D341Med (cell line): ENCODE measurements around the gene RORB.
A peak's percentile ranks its signal among the peaks of the same experiment; 100 is the strongest.

Source experiments
- DNase-seq: peaks from one replicate; pipeline ENCODE4 v3.0.0; 2012; ENCODE audit warnings: low spot score

The RORB gene

DNA sequence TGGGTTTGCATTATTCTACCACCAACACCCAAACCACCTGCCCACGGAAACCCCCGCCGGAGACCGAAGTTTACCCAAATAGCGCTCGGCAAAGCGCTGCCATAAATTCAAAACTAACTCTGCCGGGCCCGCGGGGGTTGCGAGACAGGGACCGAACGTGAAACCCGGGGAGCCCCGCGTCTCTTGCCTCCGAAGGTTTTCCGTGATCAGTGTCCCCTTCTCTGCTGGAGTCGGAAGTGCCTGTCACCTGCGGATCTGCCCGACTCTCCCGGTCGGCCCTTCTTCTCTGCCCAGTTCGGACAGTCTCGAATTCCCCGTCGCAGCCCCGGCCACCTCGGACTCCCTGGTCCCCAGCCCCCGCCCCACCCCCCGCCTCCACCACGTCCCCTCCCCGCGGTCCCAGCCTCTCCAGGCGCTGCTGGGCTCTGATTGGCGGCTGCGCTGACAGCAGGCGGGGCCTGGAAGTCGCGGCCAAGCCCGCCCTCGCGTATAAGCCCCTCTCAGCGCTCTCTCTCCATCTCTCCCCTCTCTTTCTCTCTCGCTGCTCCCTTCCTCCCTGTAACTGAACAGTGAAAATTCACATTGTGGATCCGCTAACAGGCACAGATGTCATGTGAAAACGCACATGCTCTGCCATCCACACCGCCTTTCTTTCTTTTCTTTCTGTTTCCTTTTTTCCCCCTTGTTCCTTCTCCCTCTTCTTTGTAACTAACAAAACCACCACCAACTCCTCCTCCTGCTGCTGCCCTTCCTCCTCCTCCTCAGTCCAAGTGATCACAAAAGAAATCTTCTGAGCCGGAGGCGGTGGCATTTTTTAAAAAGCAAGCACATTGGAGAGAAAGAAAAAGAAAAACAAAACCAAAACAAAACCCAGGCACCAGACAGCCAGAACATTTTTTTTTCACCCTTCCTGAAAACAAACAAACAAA is at the start of gene RORB:
TSS of gene RORB (plus strand) at position 517 of the 929 bp plus-strand sequence. CDS start 642 bp downstream, outside the sequence.
- peak; percentile 92 for DNase-seq

DNA sequence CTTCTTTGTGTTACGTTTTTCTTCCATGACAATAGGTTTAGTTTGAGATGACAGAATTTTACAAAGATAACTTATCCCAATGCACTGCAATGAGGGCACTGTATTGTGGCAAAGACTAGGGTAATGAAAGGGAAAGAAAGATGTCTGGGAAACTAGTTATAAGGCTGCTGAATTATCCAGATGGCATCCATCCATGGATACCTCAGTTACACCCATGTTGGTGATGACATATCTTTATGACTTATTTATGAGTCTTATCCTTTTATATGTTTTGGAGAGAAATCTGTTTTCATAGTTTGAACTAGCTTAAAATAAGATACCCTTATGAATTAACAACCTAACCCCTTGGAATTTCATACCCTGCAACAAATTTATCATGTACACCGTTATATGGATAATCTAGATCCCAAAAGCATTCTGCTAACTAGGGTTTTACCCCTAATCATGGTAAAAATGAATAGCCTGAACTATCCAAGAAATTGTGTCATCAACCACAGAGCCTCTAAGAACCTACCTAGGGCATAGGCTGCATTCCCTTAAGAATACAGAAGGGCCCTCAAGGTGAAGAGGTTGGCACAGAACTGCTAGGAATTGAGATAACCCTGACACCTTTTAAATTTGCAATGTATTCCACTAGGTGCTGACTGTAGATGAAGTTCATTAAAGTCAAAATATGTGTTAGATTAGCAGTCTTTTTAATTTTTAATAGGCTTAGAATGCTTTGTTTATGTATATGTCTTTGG is 49.5 kb upstream of the RORB start:
- no peak for DNase-seq

DNA sequence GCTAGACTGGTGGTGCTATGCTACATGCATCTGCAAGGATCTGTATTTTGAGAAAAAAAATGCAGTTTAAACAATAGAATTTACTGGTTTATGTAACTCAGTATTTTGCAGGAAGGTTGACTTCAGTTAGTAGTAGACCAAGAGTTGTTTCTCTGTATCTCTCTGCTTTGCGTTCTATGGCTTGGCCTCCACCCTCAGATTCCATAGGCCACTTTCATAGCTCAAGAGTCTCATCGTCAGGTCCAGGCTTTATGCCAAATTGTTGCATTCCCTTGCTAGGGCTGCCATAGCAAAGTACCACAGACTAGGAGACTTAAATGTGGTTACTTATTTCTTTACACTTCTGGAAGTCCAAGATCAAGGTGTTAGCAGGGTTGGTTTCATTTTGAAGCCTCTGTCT is 48.1 kb upstream of the RORB start:
- DNase-seq: no peak

DNA sequence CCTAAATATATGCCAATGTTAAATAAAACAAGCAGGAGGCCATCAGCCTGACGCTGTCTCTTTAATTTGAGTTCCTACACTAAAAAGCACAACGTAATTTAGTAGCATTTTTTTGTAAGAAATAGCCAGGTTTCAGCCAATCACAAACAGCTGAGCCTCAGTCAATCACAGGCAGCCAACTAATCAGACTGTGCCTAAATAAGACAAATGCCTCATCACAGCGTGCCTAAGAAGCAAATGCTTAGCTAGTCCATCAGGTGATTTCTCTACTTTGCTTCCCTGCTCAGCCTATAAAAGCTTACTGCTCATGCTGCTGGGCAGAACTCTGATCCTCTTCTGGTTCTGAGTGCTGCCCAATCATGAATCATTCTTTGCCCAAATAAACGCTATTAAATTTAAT is 38.3 kb upstream of the RORB start:
- DNase-seq: no peak

DNA sequence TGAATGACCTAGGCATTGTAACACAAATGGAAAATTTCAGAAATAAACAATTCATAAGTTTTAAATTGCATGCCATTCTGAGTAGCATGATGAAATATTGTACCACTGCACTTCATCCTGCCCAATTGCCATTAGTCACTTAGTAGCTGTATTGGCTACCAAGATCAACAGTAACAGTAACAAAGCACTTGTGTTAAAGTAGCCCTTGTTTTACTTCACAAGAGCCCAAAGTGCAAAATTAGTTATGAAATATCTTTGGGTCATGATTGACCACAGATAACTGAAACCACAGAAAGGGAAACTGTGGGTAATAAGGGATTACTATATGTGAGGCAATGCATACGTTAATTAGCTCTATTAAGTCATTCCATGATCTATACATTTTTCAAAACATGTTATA is 33.3 kb upstream of the RORB start:
- DNase-seq: no peak

DNA sequence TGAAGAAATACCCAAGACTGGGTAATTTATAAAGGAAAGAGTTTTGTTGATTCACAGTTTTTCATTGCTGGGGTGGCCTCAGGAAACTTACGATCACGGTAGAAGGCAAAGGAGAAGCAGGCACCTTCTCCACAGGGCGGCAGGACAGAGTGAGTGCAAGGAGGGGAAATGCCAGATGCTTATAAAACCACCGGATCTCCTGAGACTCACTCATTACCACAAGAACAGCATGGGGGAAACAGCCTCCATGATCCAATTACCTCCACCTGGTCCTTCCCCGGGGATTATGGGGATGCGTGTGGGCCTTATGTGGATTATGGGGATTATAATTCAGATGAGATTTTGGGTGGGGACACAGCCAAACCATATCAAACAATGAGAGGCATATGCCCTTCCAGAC is 18.5 kb upstream of the RORB start:
- DNase-seq: peak; percentile 30

DNA sequence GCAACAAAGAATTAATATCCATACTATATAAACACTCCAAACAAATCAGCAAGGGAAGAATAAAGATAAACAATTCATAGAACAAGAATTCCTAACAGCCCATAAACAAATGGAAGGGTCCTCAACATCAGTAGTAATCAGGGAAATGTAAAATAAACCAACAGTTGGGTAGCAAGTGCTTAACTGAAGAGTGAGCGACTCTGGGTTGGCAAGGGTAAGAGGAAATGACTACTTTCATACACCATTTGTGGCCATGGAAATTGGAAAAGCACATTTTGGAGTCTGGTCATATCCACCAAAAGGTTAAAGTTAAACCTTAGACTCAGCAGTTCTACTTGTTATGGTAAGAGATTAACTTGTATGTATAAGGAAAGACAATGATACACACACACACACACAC is 17.4 kb upstream of the RORB start:
- DNase-seq: no peak

DNA sequence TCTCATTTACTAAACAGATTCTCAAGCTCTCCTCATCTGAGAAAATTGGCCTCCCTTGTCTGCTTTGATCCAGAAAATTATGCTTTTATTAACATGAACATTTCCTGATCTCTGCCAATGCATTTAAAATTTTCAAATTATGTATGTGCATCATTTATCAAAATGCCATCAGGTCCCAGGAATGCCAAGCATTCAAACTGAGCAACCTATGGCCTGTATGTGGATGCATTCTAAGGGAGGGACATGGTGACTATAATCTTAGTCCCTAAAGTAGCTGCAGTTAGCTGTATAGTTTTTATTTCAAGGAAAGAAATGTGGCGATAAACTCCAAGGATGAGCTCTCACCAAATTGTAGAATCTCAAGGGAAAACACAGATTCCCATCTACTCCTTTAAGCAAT is 9.7 kb upstream of the RORB start:
- no peak for DNase-seq

DNA sequence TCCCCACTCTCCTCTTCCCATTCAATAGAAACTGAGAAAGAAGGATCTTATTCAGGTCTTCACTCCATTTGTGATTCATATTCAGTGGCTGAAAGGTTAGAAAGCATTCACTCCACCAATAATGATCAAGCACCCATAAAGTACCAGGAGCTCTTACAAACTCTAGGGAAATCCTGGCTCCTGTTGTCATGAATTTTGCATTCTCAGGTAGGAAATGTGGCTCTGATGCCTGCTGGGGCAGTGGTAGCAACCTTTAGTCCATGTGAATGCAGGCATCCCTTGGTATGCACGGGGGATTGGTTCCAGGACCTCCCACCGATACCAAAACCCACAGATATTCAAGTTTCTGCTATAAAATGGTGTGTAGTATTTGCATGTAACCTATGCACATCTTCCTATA is 3.6 kb upstream of the RORB start:
- DNase-seq: no peak

DNA sequence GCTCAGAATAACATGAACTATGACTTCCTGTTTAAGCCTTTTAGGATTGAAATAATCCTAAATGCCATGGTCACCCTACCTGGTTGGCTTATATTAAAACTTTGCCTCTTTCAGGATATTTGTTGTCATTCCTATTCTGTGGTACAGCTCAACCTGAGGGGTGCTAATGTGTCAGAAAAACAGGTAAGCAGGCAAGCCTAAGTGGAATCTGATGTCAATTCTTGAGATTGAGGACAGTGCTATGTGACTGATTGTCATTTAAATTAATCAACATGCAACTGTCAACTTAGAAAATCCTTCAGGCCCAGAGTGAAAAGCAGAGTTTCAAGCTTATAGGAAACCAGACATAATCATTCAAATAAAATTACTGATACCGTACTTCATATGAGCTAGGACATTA is 2.6 kb upstream of the RORB start:
- DNase-seq: no peak

DNA sequence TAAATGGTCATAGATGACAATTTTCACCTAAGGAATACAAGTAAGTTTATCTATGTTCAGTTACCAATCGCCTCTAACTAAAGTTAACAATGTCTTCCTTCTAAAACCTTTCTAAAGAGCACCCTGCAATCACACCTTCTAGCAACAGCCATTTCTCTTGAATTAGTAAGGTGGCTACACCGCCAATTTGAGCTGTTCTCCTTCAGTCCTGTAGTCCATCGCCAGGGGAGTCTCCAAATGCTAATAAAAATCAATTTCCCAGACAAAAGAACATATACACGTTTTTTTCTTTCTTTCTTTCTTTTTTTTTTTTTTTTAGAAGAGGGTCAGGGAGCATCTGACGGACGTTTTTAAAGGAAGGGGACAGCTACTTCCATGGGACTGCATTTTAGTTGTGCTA is 729 bp upstream of the RORB start:
- no peak for DNase-seq

DNA sequence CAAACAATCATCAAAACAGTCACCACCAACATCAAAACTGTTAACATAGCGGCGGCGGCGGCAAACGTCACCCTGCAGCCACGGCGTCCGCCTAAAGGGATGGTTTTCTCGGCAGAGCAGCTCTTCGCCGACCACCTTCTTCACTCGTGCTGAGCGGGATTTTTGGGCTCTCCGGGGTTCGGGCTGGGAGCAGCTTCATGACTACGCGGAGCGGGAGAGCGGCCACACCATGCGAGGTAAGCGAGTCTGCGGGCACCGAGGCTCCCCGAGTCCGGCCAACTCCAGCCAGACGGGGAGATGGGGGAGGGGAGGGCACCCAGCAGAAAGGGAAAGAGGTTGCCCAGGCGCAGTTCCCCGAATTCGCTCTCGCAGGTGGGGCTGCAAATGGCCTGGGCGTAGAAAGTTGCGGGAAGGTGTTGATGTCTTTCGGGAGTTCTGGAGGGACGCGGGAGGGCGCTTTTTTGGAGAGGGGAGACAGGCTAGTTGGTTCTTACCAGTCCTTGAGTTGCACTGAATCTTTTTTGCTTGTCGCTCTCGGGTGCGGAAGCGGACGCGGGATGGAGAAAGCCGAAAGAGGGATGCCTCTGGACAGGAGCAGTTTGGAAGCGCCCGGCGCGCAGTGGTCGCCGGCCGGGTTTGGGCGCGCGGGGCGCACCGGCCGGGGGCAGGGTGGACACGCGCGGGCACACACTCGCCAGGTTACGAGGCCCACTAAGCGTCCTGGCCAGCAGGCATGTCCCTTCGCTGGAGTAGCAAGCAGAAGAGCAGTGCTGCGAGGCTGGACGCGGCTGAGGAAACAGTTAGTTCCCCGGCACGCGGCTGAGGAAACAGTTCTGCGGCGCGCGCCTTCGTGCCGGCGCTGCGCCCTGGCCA is 849 bp downstream of the RORB start:
- DNase-seq: peak; percentile 65

DNA sequence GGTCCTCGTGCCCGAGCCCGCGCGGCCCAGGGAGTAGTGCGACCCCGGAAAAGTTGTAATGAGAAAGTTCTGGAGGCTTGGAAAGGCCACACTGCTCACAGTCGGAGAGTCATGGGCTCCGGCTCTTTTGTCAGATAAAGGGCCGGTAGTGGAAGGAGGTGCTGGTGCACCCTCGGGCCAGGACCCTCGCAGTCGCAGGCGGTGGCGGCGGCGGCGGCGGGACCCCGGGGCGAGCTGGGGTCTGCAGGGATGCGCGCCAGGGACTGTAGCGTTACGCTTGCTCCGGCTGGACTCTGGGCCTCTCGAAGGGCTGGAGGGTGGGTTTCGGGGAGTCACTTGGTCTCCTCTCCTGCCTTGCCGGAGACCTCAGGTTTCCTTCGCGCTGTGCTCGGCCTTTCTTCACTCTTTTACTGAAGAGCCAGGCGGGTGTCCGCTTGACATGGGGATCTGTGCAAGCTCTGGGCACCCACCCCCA is 1.5 kb downstream of the RORB start:
- no peak for DNase-seq

DNA sequence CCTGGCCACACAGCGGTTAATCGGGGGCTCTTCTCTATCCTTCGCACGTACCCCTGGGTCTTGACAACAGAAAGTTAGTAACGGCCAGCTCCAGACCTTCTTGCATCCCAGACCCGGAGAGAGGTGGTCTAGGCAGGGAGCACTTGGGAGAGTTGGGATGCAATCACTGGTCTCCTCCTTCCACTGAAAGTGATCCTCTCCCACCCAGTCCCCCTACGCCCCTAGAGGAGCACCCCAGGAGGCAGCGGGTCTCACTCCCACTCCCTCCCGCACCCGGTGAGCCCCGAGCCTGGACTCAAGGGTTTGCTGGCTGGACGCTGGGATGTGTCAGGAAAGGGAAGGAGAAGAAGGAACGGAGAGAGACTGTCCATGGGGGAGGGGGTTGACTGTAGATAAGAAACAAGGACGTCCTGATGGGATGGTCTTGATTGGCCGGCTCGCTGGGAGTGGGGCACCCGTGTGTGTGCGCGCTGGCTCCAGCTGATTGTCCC is 2.0 kb downstream of the RORB start:
- DNase-seq: no peak

DNA sequence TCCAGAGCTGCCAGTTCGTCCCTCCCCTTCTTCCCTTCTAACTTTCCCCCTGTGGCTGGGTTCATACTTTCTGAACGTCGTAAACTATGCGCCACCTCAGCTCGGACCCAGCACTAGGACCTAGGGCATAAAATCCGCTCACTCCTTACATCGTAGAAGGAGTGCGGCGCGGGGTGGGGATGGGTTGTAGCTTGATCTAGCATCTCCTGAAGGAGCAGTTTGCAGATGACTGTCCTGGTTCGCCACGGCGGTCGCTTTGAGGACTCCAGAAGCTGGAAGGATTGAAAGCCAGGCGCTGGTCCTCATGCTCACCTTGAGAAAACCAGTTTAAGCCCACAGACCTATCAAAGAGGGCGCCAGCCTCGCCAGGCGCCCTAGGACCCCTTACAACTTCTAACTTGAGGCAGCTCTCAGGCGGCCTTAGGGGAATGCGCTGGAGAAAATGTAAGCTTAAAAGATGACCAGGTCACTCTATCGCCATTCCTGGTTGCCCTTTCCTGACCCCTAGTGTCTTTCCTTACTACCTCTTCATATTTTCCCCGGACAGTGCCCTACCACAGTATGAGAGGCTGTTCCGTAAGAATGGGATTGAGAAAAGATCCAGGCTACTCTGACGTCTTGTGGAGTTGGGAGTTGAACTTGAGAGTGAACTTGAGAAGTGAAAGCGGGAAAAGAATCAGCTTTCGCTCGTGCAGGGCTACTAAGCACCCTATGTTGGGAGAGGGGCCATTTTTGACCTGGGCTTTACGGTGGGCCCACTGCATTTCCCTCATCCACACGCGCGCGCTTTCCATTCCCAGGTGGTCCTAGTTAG is 2.8 kb downstream of the RORB start:
- DNase-seq: no peak

DNA sequence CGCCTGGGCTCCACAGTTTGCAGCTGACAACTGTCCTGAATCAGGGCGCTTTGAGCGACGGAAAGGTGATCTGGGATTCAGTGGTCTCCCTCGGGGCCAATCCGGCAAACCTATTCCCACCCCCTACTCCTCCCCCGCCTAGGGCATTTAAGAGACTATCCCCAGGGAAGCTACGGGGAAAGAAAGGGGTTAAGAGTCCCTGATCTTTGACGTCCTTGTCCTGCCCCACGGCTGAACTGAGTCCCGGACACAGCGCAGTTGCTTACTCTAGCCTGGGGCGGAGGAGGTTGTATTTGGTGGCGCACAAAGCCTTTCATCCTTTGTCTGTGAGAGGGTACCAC is 3.4 kb downstream of the RORB start:
- no peak for DNase-seq

DNA sequence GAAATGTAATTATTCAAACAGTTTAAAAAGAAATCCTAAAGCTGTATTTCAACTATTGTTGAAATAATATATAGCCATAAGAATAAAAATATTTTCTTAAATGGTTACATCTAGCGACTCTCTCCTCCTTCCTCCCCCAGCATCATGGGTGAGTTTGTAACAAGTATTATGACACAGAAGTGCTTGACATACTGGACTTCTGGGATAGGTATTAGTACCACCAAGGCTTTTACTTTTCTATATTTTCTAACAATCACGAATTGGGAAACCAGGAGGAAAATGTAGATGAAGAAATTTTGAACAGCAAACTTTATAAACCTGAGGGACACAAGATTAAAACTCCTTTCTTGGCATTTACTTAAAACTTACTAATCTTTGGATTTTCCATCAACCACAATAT is 4.4 kb downstream of the RORB start:
- no peak for DNase-seq

DNA sequence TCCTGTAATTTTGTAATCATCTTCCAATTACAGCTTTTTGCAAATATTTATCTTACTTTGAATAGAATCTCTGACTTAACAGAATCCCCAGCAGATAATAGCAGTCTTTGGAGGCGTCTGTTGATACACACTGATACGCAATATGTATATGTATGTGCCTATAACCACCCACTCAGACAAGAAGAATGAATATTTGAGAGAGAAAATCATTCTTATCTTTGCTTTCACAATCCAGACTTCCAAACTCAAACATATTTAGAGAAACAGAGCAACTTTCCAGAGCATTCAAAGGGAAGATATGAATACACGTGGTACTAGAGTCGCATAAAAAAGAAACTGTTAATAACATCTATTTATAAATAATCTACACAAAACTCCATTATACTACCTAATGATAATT is 6.1 kb downstream of the RORB start:
- no peak for DNase-seq

DNA sequence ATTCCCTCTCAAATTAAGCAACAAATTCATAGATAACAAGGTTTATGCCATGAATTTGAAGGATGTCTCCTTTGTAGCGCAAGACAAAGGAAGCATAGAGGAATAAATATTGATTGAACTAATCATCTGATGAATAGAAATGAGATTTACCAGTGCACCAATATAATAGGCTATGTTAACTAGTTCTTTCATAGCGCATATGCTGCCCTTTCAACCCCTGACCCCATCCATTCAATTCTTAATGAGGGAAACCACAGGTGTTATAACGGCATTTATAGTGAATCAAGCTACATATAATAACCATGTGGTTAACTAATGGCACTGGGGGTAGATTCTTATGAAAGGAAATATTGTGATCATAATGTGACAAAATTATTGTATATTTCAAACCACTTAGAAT is 6.5 kb downstream of the RORB start:
- no peak for DNase-seq

DNA sequence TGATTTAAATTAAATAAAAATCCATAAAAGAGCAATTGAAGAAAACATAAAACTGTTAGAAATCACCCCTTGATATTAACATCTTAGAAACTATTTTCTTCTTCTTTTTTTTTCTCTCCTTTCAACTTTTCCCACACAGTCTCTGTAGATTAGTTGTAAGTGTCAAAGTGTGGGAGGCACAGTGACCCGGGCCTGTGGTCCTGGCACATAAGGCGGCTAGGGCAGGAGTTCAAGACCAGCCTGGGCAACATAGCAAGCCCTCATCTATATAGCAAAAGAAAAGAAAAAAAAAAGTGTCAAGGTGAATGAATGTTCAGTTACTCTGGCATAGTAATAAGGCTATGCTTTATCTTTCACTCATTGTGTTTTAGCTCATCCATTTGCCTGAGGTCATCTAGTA is 14.2 kb downstream of the RORB start:
- DNase-seq: no peak

DNA sequence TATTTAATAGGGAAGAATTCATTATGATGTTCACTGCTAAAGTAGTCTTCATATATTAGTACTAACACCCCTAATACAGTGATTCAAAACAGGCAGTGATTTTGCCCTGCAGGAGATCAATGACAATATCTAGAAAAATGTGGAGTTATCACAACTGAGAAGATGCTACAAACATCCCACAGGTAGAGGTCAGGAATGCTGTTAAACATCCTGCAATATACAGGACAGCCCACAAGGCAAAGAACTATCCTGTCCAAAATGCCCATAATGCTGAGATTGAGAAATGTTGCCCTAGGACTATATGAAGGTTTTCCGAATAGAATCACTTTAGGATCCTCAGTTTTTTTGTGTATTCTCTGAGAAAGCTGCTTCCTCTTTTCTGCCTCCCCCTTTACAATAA is 15.3 kb downstream of the RORB start:
- no peak for DNase-seq
